ENCODE results near the gene PGM3. TPM values are rescaled to one million over a fixed set of nuclear protein-coding genes. Genes with fewer than 3 reads are reported as not detected.
"Not testable (repeated sequence)": the region's sequence is repeated elsewhere in the genome, so short reads cannot be mapped to it uniquely, and the experiment has no call there.

The PGM3 gene
- polyA plus RNA-seq, 2 of the 4 experiments (the other 2 are of a cell fraction) = 37.3 to 51.7 TPM

DNA sequence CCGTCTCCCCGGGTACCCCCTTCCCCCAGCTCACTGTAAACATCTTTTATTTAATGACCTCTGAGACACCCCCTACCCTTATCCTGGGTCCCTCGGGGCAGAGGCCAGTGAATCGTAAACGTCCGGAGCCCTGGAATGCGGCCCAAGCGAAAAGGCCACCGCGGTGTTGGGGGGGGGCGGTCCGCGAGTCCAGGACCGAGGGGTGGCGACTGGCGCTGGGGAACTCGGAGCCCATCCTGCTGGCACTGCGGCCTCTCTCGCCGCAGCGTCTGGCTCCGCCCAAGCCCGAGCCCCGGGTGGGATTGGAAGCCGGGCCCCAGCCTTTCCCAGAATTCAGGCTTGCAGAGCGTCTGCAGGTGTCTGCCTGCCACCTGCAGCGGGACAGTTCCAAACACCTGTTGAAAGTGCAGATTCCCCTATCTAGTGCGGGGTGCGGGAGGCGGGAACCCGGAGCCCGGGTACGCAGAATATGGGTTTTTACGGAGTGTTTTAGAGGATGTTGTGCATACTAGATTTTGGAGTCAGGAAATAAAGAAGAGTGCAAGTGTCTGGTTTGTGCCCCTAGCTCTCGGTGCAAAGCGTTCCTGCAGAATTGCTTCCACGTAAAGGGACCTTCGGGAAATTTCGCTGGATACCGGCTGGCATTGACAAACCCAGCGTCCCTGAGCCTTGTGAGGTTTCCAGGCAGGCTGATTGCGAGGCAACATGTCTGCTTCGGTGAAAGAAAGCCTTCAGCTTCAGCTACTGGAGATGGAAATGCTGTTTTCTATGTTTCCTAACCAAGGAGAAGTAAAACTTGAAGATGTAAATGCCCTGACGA, 892 bp upstream of the PGM3 start (continued):
- TF ChIP-seq, protein P1, sequence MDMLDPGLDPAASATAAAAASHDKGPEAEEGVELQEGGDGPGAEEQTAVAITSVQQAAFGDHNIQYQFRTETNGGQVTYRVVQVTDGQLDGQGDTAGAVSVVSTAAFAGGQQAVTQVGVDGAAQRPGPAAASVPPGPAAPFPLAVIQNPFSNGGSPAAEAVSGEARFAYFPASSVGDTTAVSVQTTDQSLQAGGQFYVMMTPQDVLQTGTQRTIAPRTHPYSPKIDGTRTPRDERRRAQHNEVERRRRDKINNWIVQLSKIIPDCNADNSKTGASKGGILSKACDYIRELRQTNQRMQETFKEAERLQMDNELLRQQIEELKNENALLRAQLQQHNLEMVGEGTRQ (IDR thresholded peaks at IDR 0.05) = no peak
- TF ChIP-seq, protein P2, sequence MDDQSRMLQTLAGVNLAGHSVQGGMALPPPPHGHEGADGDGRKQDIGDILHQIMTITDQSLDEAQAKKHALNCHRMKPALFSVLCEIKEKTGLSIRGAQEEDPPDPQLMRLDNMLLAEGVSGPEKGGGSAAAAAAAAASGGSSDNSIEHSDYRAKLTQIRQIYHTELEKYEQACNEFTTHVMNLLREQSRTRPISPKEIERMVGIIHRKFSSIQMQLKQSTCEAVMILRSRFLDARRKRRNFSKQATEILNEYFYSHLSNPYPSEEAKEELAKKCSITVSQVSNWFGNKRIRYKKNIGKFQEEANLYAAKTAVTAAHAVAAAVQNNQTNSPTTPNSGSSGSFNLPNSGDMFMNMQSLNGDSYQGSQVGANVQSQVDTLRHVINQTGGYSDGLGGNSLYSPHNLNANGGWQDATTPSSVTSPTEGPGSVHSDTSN (IDR thresholded peaks at IDR 0.05) = no peak
- TF ChIP-seq, protein P3, sequence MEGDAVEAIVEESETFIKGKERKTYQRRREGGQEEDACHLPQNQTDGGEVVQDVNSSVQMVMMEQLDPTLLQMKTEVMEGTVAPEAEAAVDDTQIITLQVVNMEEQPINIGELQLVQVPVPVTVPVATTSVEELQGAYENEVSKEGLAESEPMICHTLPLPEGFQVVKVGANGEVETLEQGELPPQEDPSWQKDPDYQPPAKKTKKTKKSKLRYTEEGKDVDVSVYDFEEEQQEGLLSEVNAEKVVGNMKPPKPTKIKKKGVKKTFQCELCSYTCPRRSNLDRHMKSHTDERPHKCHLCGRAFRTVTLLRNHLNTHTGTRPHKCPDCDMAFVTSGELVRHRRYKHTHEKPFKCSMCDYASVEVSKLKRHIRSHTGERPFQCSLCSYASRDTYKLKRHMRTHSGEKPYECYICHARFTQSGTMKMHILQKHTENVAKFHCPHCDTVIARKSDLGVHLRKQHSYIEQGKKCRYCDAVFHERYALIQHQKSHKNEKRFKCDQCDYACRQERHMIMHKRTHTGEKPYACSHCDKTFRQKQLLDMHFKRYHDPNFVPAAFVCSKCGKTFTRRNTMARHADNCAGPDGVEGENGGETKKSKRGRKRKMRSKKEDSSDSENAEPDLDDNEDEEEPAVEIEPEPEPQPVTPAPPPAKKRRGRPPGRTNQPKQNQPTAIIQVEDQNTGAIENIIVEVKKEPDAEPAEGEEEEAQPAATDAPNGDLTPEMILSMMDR (IDR thresholded peaks at IDR 0.05) = no peak
- TF ChIP-seq ZFP36 (IDR thresholded peaks at IDR 0.05; ENCODE audit: borderline replicate concordance, partially characterized antibody) (no peak), POLR2AphosphoS2 (conservative IDR thresholded peaks at IDR 0.05; ENCODE audit: low read length) (no peak), MYC (IDR thresholded peaks at IDR 0.05; ENCODE audit: borderline replicate concordance, low read length) (no peak), SREBF2 (IDR thresholded peaks at IDR 0.05) (no peak)

DNA sequence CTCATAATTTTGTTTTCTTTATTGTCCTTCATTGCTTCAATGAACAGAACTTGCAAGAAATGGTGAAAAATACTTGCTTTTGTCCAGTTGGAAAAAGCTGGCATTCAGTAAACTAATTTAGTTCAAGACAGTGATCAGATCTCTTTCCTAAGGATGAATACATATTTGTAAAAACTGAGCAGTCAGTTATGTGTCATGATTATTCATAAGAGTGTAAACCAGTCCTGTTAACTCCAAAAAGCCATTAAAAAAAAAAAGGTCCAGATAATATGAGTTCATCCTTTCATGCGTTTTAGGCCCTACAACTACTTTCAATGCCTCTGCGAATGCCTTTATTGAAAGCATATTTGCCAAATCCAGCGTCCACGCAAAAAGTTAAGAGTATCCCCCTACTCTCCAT, 609 bp downstream of the PGM3 start:
- FAIRE-seq (no peak), DNase-seq (ENCODE audit: low read depth in 1 of 2, low spot score in 1 of 2) (no peak), ATAC-seq (no peak)
- Histone ChIP-seq H3K4me1 (peaks cover 6% of the 10 kb centered on the region; the same call in 1 of the 3 replicates), H3K4me3 (peak overlapping the region; percentile 90), H3K9me3 (no peaks in the 10 kb centered on the region), H3K27ac (peak overlapping the region; percentile 82 to 95), H3K4me2 (peak overlapping the region; percentile 81)
- 5% methylated on average over 4 of the region's 4 CpGs for WGBS (ENCODE audit: missing lambda C conversion rate)
- CTCF ChIA-PET = no interaction called here
- TF ChIP-seq HDAC2 (IDR thresholded peaks at IDR 0.05) = no peak
- POLR2A ChIA-PET = no interaction called here

DNA sequence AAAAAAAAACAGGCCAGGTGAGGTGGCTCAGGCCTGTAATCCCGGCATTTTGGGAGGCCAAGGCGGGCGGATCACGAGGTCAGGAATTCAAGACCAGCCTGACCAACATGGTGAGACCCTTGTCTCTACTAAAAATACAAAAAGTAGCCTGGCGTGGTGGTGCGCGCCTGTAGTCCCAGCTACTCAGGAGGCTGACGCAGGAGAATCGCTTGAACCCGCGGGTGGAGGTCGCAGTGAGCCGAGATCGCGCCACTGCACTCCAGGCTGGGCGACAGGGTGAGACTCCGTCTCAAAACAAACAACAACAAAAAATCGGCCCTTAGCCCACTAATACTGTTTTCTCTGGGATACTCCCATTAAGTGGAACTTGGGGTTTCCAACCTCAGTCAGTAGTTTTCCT, 1.1 kb downstream of the PGM3 start:
- CTCF ChIA-PET; DNase-seq (ENCODE audit: low read depth in 1 of 2, low spot score in 1 of 2); FAIRE-seq; H3K9me3 ChIP-seq; ATAC-seq; H3K4me1 ChIP-seq; POLR2A ChIA-PET: not testable (repeated sequence)
- H3K4me3 ChIP-seq = peak overlapping the region; percentile 90
- H3K4me2 ChIP-seq = peak overlapping the region; percentile 81
- 93% methylated on average over 18 of the region's 18 CpGs for WGBS (ENCODE audit: missing lambda C conversion rate)
- peak overlapping the region; percentile 82 to 95; a peak in 3 of 6 replicates for H3K27ac ChIP-seq

DNA sequence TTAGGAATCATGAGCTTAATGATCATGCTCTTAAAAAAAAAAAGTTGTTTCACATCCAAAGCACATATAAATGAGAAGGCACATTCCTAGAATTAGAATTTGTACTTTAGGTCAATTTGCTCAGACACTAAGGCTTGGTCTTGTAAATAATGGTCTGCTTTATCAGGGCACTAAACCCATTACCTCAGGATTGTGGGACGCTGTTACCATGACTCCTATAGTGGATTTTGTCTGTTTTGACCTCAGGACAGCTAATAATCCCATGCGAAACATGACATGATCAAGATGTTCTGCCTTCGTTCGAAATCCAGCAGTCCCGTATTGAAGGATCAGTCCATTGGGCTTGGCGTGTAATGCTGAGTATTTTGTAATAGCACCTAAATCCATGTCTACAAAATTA, 2.4 kb downstream of the PGM3 start:
- Histone ChIP-seq H3K4me1 (peaks cover 6% of the 10 kb centered on the region; the same call in 1 of the 3 replicates), H3K9me3 (no peaks in the 10 kb centered on the region), H3K4me2 (no peak overlapping the region), H3K27ac (no peak overlapping the region), H3K4me3 (no peak overlapping the region)
- over 99% methylated on average over 6 of the region's 6 CpGs for WGBS (ENCODE audit: missing lambda C conversion rate)
- FAIRE-seq (no peak), DNase-seq (ENCODE audit: low read depth in 1 of 2, low spot score in 1 of 2) (no peak), ATAC-seq (no peak)
- CTCF ChIA-PET = interaction anchor here (1.3 to 1.6 kb wide), 2 partner anchors 24 to 324 kb away, joined by 3 to 4 read pairs; no protein-coding TSS in a partner anchor
- POLR2A ChIA-PET = no interaction called here
- no peak for TF ChIP-seq RCOR1 (IDR thresholded peaks at IDR 0.05; ENCODE audit: low read depth, low read length)
- TF ChIP-seq CEBPB (IDR thresholded peaks at IDR 0.05) = no peak
- no peak for TF ChIP-seq RAD21 (conservative IDR thresholded peaks at IDR 0.05 in 1 of 2, IDR thresholded peaks at IDR 0.05 in 1 of 2)
- TF ChIP-seq CBX2 (IDR thresholded peaks at IDR 0.05; ENCODE audit: borderline replicate concordance, low read depth) = no peak
- no peak for TF ChIP-seq MYC (IDR thresholded peaks at IDR 0.05; ENCODE audit: borderline replicate concordance, low read length)
- no peak for TF ChIP-seq POLR2A (IDR thresholded peaks at IDR 0.05; ENCODE audit: low read length)
- no peak for TF ChIP-seq CBX8 (IDR thresholded peaks at IDR 0.05)
- TF ChIP-seq HOXA7 (CRISPR knock-in tag; IDR thresholded peaks at IDR 0.05) = no peak
- TF ChIP-seq JUN (IDR thresholded peaks at IDR 0.05) = no peak
- TF ChIP-seq, protein P4, sequence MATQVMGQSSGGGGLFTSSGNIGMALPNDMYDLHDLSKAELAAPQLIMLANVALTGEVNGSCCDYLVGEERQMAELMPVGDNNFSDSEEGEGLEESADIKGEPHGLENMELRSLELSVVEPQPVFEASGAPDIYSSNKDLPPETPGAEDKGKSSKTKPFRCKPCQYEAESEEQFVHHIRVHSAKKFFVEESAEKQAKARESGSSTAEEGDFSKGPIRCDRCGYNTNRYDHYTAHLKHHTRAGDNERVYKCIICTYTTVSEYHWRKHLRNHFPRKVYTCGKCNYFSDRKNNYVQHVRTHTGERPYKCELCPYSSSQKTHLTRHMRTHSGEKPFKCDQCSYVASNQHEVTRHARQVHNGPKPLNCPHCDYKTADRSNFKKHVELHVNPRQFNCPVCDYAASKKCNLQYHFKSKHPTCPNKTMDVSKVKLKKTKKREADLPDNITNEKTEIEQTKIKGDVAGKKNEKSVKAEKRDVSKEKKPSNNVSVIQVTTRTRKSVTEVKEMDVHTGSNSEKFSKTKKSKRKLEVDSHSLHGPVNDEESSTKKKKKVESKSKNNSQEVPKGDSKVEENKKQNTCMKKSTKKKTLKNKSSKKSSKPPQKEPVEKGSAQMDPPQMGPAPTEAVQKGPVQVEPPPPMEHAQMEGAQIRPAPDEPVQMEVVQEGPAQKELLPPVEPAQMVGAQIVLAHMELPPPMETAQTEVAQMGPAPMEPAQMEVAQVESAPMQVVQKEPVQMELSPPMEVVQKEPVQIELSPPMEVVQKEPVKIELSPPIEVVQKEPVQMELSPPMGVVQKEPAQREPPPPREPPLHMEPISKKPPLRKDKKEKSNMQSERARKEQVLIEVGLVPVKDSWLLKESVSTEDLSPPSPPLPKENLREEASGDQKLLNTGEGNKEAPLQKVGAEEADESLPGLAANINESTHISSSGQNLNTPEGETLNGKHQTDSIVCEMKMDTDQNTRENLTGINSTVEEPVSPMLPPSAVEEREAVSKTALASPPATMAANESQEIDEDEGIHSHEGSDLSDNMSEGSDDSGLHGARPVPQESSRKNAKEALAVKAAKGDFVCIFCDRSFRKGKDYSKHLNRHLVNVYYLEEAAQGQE (IDR thresholded peaks at IDR 0.05) = no peak
- TF ChIP-seq, protein P2 (IDR thresholded peaks at IDR 0.05) = no peak
- TF ChIP-seq EHF (CRISPR knock-in tag; IDR thresholded peaks at IDR 0.05) = no peak
- TF ChIP-seq NPAS2 (CRISPR knock-in tag; IDR thresholded peaks at IDR 0.05; ENCODE audit: borderline replicate concordance) = no peak
